ENCODE data around the gene MACF1. TPM values are rescaled to one million over a fixed set of nuclear protein-coding genes. Genes with fewer than 3 reads are reported as not detected.

MACF1 gene
- total RNA-seq, 6 donors from 2014 or later, result 359 to 1,160 (median 531) TPM

DNA sequence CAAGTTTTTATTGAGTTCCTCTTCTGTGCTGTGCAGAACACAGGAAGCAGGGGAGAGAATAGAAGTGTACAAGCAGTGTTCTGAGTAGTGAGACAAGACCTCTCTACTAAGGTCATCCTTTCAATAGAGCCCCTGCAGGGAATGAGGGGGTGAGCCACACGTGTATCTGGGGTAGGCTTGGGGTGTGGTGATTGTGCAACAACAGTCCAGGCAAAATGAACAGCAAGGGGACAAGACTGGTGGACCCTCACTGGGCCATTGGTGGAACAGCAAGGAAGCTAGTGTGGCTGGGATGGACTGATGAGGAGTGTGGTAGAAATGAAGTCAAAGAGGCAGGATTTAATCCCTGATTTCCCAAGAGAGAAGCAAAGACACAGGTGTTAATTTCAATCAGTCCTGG is 278.8 kb downstream of the MACF1 start:
- DNase-seq (no peak), ATAC-seq (ENCODE audit: low FRiP score in 2 of 2) (no peak)
- no peaks in the 10 kb centered on the region for H3K4me1 ChIP-seq
- H3K27ac ChIP-seq, result no peak overlapping the region
- H3K9me3 ChIP-seq, result no peaks in the 10 kb centered on the region
- no peak for TF ChIP-seq POLR2A (IDR thresholded peaks at IDR 0.05)
- TF ChIP-seq EP300 (IDR thresholded peaks at IDR 0.05), result no peak
- TF ChIP-seq, protein P1, sequence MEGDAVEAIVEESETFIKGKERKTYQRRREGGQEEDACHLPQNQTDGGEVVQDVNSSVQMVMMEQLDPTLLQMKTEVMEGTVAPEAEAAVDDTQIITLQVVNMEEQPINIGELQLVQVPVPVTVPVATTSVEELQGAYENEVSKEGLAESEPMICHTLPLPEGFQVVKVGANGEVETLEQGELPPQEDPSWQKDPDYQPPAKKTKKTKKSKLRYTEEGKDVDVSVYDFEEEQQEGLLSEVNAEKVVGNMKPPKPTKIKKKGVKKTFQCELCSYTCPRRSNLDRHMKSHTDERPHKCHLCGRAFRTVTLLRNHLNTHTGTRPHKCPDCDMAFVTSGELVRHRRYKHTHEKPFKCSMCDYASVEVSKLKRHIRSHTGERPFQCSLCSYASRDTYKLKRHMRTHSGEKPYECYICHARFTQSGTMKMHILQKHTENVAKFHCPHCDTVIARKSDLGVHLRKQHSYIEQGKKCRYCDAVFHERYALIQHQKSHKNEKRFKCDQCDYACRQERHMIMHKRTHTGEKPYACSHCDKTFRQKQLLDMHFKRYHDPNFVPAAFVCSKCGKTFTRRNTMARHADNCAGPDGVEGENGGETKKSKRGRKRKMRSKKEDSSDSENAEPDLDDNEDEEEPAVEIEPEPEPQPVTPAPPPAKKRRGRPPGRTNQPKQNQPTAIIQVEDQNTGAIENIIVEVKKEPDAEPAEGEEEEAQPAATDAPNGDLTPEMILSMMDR (IDR thresholded peaks at IDR 0.05), result no peak
- no peak for TF ChIP-seq POLR2AphosphoS5 (IDR thresholded peaks at IDR 0.05)
- H3K27me3 ChIP-seq, result no peaks in the 10 kb centered on the region
- 38 to 44% methylated on average over 1 of the region's 1 CpG for WGBS, 2 donors
- H3K4me3 ChIP-seq, result no peak overlapping the region
- peaks cover 45 to 96% (median 86%) of the 10 kb centered on the region in 4 donors for H3K36me3 ChIP-seq

DNA sequence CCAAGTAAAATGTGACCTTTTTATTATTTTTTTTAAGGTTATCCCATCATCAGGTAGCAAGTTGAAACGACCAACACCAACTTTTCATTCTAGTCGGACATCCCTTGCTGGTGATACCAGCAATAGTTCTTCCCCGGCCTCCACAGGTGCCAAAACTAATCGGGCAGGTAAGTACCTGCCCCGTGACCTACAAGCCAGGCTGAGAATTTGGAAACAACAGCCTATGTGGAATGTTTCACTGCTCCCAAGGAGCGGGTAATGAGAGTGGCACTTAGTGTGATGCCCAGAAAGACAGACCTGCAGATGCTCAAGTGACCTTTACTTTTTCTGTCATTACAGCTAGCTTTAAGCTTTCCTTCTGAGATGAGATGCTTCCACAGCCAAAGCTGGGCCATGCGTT is 280.1 kb downstream of the MACF1 start:
- no peak for DNase-seq
- H3K36me3 ChIP-seq, result peaks cover 38 to 84% (median 77%) of the 10 kb centered on the region in 4 donors
- TF ChIP-seq, protein P1 (IDR thresholded peaks at IDR 0.05), result no peak
- no peak for TF ChIP-seq POLR2AphosphoS5 (IDR thresholded peaks at IDR 0.05)
- no peak overlapping the region for H3K4me3 ChIP-seq
- no peaks in the 10 kb centered on the region for H3K27me3 ChIP-seq
- no peak for ATAC-seq (ENCODE audit: low FRiP score in 2 of 2)
- no peaks in the 10 kb centered on the region for H3K9me3 ChIP-seq
- H3K4me1 ChIP-seq, result no peaks in the 10 kb centered on the region
- 92 to 95% methylated on average over 7 of the region's 7 CpGs for WGBS, 2 donors
- H3K27ac ChIP-seq, result peak overlapping the region in 1 of 4 donors; percentile 16

DNA sequence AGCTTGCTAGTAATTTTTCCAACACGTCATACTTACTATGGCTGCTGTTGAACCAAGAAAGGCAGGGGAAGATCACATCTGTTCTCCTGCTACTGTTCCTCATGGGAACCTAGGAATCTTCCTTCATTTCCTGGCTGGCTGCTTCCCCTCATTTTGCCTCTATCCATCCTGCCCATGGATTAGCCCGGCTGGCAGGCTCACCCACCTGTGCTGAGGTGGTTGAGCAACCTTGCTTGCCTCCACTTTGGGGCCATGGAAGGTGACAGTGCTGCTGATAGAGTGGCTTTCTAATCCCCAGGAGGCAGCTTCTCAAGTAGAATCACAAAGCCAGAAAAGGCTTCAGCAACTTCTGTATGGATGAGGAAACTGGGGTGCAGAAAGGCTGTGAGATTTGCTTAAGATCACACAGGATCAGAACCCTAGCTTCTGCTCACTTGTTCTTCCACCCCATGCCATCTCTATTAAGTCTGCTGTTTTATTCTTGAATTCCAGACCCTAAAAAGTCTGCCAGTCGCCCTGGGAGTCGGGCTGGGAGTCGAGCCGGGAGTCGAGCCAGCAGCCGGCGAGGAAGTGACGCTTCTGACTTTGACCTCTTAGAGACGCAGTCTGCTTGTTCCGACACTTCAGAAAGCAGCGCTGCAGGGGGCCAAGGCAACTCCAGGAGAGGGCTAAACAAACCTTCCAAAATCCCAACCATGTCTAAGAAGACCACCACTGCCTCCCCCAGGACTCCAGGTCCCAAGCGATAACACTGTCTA is 280.7 kb downstream of the MACF1 start:
- no peak overlapping the region for H3K4me3 ChIP-seq
- peak in 1 of 2 donors; percentile 48 for DNase-seq
- 89 to 91% methylated on average over 10 to 14 of the region's 14 CpGs for WGBS, 2 donors
- H3K4me1 ChIP-seq, result no peaks in the 10 kb centered on the region
- peaks cover 32 to 77% (median 70%) of the 10 kb centered on the region in 4 donors for H3K36me3 ChIP-seq
- H3K9me3 ChIP-seq, result no peaks in the 10 kb centered on the region
- ATAC-seq (ENCODE audit: low FRiP score in 2 of 2), result no peak
- no peaks in the 10 kb centered on the region for H3K27me3 ChIP-seq
- peak overlapping the region in 2 of 4 donors; percentile 16 to 35 for H3K27ac ChIP-seq
- TF ChIP-seq POLR2AphosphoS5 (IDR thresholded peaks at IDR 0.05) (no peak), EP300 (IDR thresholded peaks at IDR 0.05) (no peak), POLR2A (IDR thresholded peaks at IDR 0.05) (no peak)
- TF ChIP-seq, protein P1 (IDR thresholded peaks at IDR 0.05), result no peak

DNA sequence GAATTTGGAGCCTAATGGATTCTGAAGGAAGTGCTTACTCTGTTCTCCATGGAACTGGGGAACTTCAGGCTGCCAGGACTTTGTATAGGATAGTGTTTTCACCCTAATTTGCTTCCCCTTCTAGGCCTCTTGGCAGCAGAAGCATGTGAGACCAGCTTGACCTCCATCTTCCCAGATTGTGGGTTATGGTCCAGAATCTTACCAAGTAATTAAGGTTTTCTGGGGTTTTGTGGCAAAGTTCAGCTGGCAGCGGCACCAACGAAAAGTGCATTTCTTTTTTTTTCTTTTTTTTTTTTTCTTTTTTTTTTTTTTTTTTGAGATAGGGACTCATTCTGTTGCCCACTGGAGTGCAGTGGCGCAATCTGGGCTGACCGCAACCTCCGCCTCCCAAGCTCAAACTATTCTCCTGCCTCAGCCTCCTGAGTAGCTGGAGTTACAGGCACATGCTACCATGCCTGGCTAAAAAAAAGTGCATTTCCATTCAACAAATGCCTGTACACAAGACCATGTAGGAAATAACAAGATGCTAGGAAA is 283.6 kb downstream of the MACF1 start:
- Histone ChIP-seq H3K27me3 (peaks cover 0 to 13% (median 6%) of the 10 kb centered on the region in 4 donors), H3K27ac (no peak overlapping the region), H3K36me3 (peaks cover 16 to 51% (median 45%) of the 10 kb centered on the region in 4 donors), H3K9me3 (no peaks in the 10 kb centered on the region), H3K4me1 (peaks cover 2 to 21% (median 11%) of the 10 kb centered on the region in 4 donors), H3K4me3 (no peak overlapping the region)
- TF ChIP-seq POLR2AphosphoS5 (IDR thresholded peaks at IDR 0.05) (no peak), POLR2A (IDR thresholded peaks at IDR 0.05) (no peak), EP300 (IDR thresholded peaks at IDR 0.05) (no peak)
- TF ChIP-seq, protein P1 (IDR thresholded peaks at IDR 0.05), result no peak
- ATAC-seq (ENCODE audit: low FRiP score in 2 of 2), result no peak
- 88 to 90% methylated on average over 5 of the region's 5 CpGs for WGBS, 2 donors
- no peak for DNase-seq
